ENCODE results near the gene FSD1.
"Not testable (repeated sequence)": the region's sequence is repeated elsewhere in the genome, so short reads cannot be mapped to it uniquely, and the experiment has no call there.

The FSD1 gene

GRCh38 chr19:4345342-4346019 lies 41.1 kb downstream of the FSD1 start:
- no peak for DNase-seq (ENCODE audit: extremely low read depth, insufficient read length)
- Histone ChIP-seq H3K4me3 (replicated peaks; ENCODE audit: low read depth, low read length) (no peak overlapping the region), H3K36me3 (ENCODE audit: control insufficient read depth, insufficient read depth, low read length) (no peaks in the 10 kb centered on the region; the same call in none of the 2 replicates), H3K27me3 (replicated peaks; ENCODE audit: control insufficient read depth, insufficient read depth, low read length) (no peaks in the 10 kb centered on the region)
- TF ChIP-seq, protein P1, sequence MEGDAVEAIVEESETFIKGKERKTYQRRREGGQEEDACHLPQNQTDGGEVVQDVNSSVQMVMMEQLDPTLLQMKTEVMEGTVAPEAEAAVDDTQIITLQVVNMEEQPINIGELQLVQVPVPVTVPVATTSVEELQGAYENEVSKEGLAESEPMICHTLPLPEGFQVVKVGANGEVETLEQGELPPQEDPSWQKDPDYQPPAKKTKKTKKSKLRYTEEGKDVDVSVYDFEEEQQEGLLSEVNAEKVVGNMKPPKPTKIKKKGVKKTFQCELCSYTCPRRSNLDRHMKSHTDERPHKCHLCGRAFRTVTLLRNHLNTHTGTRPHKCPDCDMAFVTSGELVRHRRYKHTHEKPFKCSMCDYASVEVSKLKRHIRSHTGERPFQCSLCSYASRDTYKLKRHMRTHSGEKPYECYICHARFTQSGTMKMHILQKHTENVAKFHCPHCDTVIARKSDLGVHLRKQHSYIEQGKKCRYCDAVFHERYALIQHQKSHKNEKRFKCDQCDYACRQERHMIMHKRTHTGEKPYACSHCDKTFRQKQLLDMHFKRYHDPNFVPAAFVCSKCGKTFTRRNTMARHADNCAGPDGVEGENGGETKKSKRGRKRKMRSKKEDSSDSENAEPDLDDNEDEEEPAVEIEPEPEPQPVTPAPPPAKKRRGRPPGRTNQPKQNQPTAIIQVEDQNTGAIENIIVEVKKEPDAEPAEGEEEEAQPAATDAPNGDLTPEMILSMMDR (IDR thresholded peaks at IDR 0.05; ENCODE audit: insufficient read depth, low read length, poor library complexity, severe bottlenecking), result no peak

DNA sequence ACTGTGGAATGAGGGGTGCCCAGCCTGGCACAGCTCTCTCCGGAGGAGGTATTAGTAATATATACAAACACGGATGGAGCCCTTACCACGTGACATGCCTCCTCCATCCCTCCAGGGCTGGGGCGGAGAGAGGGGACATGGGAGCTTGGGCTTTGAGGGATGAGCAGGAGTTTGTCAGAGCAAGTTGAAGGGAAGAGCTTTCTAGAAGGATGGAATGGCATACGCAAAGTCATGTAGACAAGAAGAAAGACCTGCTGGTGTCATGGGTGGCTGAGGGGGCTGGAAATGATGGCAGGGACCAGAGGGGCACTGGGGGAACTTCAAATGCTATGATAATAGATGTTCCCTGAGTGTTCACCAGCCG lies 41.6 kb downstream of the FSD1 start:
- H3K36me3 ChIP-seq (ENCODE audit: control insufficient read depth, insufficient read depth, low read length), result no peaks in the 10 kb centered on the region; the same call in none of the 2 replicates

GRCh38 chr19:4347521-4347920 lies 43.1 kb downstream of the FSD1 start:
- Histone ChIP-seq H3K27me3 (replicated peaks; ENCODE audit: control insufficient read depth, insufficient read depth, low read length) (no peaks in the 10 kb centered on the region), H3K36me3 (ENCODE audit: control insufficient read depth, insufficient read depth, low read length) (no peaks in the 10 kb centered on the region; the same call in none of the 2 replicates), H3K4me3 (replicated peaks; ENCODE audit: low read depth, low read length) (no peak overlapping the region)
- TF ChIP-seq, protein P1 (IDR thresholded peaks at IDR 0.05; ENCODE audit: insufficient read depth, low read length, poor library complexity, severe bottlenecking), result no peak
- no peak for DNase-seq (ENCODE audit: extremely low read depth, insufficient read length)

More for the DNA sequence above, 41.6 kb downstream of the FSD1 start:
- H3K4me3 ChIP-seq (replicated peaks; ENCODE audit: low read depth, low read length), result no peak overlapping the region
- H3K27me3 ChIP-seq (replicated peaks; ENCODE audit: control insufficient read depth, insufficient read depth, low read length), result no peaks in the 10 kb centered on the region
- TF ChIP-seq, protein P1 (IDR thresholded peaks at IDR 0.05; ENCODE audit: insufficient read depth, low read length, poor library complexity, severe bottlenecking), result no peak
- DNase-seq (ENCODE audit: extremely low read depth, insufficient read length), result no peak

GRCh38 chr19:4349225-4349624 lies 44.8 kb downstream of the FSD1 start:
- not testable (repeated sequence) for H3K36me3 ChIP-seq (ENCODE audit: control insufficient read depth, insufficient read depth, low read length); DNase-seq (ENCODE audit: extremely low read depth, insufficient read length); H3K27me3 ChIP-seq (replicated peaks; ENCODE audit: control insufficient read depth, insufficient read depth, low read length); H3K4me3 ChIP-seq (replicated peaks; ENCODE audit: low read depth, low read length)

DNA sequence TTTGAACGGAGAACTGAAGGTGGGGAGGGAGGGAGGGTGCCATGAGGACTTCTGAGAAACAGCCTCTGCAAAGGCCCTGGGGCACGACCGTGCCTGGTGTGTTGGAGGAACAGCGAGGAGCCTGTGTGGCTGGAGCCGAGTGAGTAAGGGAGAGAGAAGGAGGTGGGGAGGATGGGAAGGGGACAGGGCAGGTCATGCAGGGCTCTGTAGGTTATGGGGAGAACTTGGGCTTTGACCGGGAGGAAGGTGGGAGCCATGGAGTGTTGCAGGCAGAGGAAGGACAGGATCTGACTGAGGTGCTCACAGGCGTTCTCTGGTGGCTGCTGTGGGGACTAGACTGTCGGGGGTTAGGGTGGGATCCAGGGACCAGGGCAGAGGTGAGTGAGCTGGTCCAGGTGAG lies 45.7 kb downstream of the FSD1 start:
- Histone ChIP-seq H3K27me3 (replicated peaks; ENCODE audit: control insufficient read depth, insufficient read depth, low read length) (no peaks in the 10 kb centered on the region), H3K4me3 (replicated peaks; ENCODE audit: low read depth, low read length) (no peak overlapping the region), H3K36me3 (ENCODE audit: control insufficient read depth, insufficient read depth, low read length) (peaks cover 1% of the 10 kb centered on the region)
- DNase-seq (ENCODE audit: extremely low read depth, insufficient read length), result no peak
- TF ChIP-seq, protein P1 (IDR thresholded peaks at IDR 0.05; ENCODE audit: insufficient read depth, low read length, poor library complexity, severe bottlenecking), result no peak

DNA sequence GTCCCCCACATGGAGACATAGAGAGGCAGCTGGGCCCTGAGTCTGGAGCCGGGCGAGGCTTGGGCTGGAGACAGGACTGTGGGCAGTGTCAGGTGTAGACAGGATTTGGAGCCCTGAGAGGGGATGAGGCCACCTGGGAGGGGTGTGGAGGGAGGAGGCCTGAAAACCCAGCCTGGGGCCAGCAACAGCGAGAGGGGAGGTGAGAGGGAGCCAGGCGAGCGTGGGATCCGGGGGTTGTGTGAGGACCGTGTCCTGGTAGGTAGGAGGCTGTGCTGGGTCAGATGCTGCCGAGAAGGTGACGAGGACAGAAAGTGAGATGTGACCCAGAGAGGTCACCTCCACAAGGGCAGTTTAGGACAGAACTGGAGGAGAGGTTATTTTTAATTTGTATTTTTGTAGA lies 46.3 kb downstream of the FSD1 start:
- Histone ChIP-seq H3K4me3 (replicated peaks; ENCODE audit: low read depth, low read length) (no peak overlapping the region), H3K36me3 (ENCODE audit: control insufficient read depth, insufficient read depth, low read length) (peaks cover 1% of the 10 kb centered on the region), H3K27me3 (replicated peaks; ENCODE audit: control insufficient read depth, insufficient read depth, low read length) (no peaks in the 10 kb centered on the region)
- DNase-seq (ENCODE audit: extremely low read depth, insufficient read length), result no peak
- TF ChIP-seq, protein P1 (IDR thresholded peaks at IDR 0.05; ENCODE audit: insufficient read depth, low read length, poor library complexity, severe bottlenecking), result no peak
